NCI-H1092 treated with DMSO at 0.1 percent for 48 hours (cell line): ENCODE measurements around the gene ZCCHC14.
"Not testable (repeated sequence)": the region's sequence is repeated elsewhere in the genome, so short reads cannot be mapped to it uniquely, and the experiment has no call there.

ENCODE experiments used
- DNase-seq: peaks from one replicate; lab custom pipeline; 2025; lab: John Stamatoyannopoulos, UW

The ZCCHC14 gene

GRCh38 chr16:87407511-87408112, 85.2 kb downstream of the ZCCHC14 start:
- DNase-seq, result no peak

- DNase-seq, result no peak
These were observed 86.2 kb downstream of the ZCCHC14 start for GRCh38 chr16:87406495-87407088.

GRCh38 chr16:87404764-87405625, 87.8 kb downstream of the ZCCHC14 start:
- no peak for DNase-seq

GRCh38 chr16:87395181-87395842, 97.5 kb downstream of the ZCCHC14 start:
- no peak for DNase-seq

- DNase-seq, result no peak
These were observed 99.2 kb downstream of the ZCCHC14 start for GRCh38 chr16:87393680-87394055.

GRCh38 chr16:87392821-87393679, 99.8 kb downstream of the ZCCHC14 start:
- DNase-seq, result peak; percentile 11

- DNase-seq, result peak; percentile 96
These were observed 100.6 kb downstream of the ZCCHC14 start, which contains the start of gene MAP1LC3B for GRCh38 chr16:87391950-87392820. MAP1LC3B (plus strand) TSS chr16:87392336; CDS start chr16:87392428, 92 bp downstream.

- DNase-seq, result peak; percentile 16
These were observed 101.4 kb downstream of the ZCCHC14 start for GRCh38 chr16:87391324-87391949.

GRCh38 chr16:87390641-87391323, 102.0 kb downstream of the ZCCHC14 start:
- DNase-seq, result no peak

GRCh38 chr16:87389914-87390313, 102.9 kb downstream of the ZCCHC14 start:
- not testable (repeated sequence) for DNase-seq

- peak; percentile 33 for DNase-seq
These were observed 103.6 kb downstream of the ZCCHC14 start for GRCh38 chr16:87389245-87389644.

- no peak for DNase-seq
These were observed 104.0 kb downstream of the ZCCHC14 start for GRCh38 chr16:87388818-87389134.

GRCh38 chr16:87387942-87388817, 104.6 kb downstream of the ZCCHC14 start:
- DNase-seq, result peak; percentile 97

- not testable (repeated sequence) for DNase-seq
These were observed 108.0 kb downstream of the ZCCHC14 start for GRCh38 chr16:87384875-87385167.

GRCh38 chr16:87384162-87384874, 108.5 kb downstream of the ZCCHC14 start:
- DNase-seq, result peak; percentile 87

GRCh38 chr16:87383505-87384161, 109.2 kb downstream of the ZCCHC14 start, which contains the start of gene FBXO31:
FBXO31 (minus strand) TSS chr16:87383776; CDS start chr16:87383744, 32 bp downstream.
- peak; percentile 94 for DNase-seq

- no peak for DNase-seq
These were observed 110.6 kb downstream of the ZCCHC14 start for GRCh38 chr16:87382023-87382785.
